Fibroblast of peridontal ligament (primary cell): ENCODE results near the gene CD86.

Experiments
- DNase-seq: peaks from one replicate; pipeline ENCODE4 v3.0.0-alpha.2; 2010; ENCODE audit errors: extremely low read depth

CD86 gene

DNA sequence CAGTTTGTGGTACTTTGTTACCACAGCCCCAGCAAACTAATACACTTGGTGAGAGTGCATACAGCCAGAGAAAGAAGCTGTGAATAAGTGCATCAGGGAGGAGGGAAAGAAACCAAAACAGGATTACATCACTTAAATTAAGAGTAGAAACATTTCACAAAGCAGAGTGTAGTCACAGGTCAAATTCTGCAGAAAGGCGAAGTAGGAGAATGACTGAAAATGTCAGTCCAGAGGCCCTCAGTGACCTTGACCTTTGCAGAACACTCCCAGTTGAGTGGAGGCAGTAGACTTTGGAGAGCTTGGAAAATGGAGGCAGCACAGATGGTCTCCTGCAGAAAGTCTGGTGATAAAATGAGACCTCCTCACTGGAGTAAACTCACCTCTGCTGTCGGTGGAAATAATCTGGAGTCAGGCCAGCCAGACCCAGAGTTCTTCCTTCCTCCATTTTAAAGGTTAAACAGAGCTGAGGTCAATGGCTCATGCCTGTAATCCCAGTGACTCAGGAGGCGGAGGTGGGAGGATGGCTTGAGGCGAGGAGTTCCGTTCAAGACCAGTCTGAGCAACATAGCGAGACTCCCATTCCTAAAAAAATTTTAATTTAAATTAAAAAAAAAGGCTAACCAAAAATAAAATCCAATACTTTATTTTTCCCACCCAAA, 5.0 kb downstream of the CD86 start:
- no peak for DNase-seq

DNA sequence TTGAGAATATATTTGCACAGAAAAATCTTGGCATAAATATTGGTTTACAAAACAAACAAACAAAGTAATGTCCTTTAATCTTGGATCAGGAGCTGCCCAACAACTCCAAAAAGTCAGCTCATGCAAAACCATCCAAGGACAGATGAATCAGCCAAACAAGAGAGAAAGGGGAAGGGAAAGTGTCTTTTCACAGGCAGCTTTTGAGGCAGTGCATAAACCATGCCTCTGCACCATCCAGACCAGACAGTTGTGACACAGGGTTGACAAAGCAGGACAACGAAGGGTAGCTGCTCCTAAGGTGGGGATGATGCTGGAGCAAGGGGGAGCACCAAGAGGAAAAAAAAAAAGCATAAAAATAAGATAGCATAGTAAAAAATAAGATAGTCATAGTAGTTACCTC, 8.7 kb downstream of the CD86 start:
- no peak for DNase-seq

DNA sequence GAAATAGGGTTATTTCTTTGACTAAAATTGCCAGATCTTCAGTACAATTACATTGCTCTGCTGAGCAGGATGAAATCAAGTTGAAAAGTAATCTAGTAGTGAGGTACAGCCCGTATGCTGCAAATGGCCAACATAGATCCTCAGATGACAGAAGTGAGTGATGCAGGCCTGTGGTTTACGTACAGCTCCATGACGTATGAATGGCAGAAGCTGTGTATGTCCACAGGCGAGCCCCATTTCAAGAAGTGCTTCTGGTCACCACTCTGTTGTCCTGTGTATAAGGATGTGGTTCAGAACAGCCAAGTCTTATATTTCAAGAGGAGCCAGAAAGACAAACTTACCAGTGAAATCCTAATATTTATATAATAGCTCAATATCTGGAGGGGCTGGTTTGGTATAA, 9.2 kb downstream of the CD86 start:
- no peak for DNase-seq

DNA sequence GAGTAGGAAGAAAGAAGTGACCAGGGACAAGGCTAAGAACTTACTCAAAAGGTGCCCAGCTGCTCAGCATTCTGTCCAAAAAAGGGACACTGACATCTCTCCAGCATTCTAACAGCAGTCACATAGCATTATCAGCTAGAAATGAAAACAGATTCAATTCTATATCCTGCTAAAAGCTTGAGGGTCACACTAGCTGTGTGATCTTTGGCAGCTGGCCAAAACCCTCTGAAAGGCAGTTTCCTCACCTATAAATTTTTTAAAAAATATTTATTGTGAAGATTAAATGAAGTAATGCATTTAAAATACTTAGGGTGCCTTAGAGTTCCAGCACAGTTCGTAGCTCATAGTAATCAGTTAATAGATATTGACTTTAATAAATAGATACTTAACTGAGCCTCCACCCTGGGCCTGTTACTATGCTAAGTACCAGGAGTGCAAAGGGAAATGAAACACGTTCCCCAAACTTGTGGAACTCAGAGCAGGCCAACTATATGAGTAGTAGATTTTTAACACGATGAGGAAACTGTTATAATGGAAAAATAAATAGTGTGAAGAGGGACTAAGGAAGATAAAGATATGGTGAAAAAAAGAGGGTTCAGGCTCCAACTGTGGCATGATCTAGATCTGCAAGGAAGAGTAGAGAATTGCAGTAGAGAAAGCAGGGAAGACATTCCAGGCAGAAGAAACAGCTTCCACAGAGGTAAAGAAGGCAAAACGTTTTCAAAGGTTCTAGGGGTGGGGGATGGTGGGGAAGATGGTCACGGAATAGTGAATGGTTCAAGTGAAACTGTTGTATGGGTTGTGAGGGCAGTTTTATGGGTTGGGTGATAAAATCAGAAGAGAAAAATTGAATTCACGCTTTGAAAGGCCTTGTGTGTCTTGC, 11.4 kb downstream of the CD86 start:
- DNase-seq, result no peak

DNA sequence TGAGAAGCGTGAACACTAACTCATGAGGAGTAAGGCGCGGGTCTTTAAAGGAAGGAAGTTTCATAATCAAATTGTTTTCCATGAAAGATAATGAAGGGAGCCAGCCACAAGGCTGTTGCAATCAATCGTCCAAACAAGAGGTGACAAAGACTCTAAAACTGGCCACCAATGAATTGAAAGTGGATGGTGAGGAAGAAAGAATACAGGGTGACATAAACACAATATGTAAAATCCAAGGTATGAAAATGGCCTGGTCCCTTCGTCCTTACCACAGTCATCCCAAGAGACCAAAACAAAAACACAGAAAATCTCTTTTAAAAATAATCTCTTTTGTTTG, 12.0 kb downstream of the CD86 start:
- DNase-seq, result no peak

DNA sequence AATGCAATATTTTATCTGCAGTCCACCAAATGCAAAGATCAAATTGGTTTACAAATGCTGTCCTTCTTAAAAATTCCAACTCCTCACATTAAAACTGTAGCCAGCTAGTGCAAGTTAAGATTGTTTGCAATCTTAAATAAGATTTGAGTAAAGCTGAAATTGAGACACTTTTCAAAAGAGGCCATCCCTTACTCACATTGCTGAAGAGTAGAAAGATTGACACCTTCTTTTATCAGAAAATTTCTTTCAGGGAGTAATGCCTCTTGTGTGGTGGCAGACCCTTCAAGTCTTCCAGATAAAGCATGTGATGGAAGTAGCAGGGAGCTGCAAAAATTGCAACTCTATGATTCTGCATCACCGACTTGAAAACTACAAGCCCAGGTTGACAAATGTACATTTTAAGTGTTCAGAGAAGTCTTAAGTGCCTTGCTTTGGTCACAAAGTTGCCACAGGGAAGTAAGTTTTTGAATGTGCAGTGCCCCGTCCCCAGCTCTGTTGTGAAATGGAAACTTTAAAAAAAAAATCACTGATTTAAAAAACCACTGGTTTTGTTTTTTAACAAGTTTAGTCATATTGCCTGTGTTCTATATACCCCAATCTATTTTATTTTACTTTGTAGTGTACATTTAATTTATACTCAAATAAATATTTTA, 12.6 kb downstream of the CD86 start:
- no peak for DNase-seq

DNA sequence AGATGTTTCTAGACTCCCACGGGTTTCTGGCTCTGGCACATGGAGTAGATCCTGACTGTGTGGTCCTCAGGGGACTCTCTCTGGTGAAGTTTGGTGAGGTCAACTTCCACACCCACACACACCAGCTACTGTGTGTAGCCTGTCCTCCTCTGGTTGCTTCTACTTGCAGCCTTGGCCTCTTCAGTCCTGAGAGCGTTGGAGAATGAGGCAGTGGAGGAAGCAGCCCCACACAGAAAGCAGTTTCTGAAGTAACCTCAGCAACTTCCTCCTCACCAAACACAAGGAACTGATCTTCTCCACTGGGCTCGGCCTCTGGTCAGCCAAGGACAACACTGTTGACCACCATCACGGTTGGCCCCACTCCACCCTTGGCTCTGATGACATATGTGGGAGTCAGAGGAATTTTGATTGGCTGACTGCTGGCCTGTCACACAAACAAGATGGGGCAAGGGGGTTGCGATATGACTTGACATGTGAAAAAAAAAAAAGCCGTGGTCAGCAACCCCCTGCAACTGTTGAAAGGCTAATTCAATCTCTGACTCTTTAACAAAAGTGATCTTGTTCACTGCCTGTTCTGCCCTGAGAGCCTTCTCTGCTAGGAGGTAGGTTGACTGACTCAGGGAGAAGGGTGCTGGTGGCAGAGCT, 19.6 kb downstream of the CD86 start:
- peak; percentile 23 for DNase-seq

DNA sequence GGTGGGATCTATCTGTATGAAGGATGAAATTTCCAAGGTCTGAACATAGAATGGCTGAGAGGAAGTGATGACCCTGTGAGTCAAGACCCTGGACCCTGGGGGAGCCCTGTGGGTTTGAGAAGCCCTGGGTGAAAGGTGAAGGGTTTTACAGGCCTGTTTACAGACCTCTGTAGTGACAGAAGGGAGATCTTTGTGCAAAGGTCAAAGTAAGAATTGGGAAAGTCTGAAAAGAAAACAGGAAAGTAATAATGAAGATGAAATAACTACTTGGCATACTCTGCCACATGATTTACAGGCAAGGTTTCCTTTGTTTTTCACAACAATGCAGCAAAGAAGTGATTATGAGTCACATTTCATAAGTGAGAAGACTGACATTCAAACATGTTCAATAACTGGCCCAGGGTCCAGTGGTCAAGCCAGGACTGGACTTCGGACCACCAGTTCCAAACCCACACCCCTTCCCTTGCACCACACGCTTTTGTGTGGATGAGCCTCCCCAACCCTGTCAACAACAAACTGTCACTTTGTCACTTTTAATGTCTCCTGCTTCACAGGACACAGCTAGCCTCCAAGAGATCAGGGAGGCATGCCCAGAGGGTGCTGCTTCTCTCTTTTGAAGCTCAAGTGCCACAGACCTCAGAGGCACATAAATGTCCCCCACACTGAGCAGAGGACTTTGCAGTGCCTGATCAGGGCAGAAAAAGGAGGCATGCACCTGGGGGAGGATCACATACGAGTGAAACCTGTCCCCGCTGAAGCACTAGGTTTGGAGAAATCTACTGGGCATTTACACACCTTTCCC, 21.5 kb downstream of the CD86 start:
- DNase-seq, result no peak

DNA sequence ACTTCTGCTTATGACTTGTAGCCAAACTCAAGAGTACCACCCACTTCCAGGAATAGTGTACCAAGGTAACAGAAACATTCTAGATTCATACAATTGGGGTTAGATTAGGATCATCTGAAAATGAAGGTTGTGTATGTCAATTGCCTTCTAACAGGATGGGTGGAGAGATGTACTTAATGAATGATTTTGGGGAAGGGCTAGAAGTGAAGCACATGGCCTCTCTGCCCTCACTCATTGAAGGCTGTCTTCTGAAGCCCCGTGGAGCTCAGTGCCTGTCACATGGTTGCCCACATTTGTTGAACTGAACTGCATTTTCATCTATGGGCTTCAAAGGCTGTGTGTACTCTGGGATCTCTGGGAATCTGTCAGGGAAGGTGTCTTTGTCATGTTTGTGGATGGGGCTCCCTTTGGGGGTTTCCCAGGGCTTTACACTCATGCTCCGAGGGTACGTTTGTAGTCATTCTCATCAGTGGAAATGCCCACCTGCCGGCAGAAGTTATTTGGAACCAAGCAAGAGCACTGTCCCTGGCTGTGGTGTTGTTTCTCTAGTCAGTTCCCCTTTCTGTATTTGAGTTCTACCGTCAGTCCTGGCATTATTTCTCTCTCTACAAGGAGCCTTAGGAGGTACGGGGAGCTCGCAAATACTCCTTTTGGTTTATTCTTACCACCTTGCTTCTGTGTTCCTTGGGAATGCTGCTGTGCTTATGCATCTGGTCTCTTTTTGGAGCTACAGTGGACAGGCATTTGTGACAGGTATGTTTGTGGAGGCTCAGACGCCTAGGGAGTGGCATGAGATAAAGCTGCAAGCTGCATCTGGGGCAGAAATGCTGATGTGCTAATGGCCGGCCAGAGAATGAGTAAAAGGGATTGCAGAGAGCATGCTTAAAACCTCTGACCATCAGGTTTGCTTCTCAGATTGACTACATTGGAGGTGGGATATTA, 22.4 kb downstream of the CD86 start:
- no peak for DNase-seq

DNA sequence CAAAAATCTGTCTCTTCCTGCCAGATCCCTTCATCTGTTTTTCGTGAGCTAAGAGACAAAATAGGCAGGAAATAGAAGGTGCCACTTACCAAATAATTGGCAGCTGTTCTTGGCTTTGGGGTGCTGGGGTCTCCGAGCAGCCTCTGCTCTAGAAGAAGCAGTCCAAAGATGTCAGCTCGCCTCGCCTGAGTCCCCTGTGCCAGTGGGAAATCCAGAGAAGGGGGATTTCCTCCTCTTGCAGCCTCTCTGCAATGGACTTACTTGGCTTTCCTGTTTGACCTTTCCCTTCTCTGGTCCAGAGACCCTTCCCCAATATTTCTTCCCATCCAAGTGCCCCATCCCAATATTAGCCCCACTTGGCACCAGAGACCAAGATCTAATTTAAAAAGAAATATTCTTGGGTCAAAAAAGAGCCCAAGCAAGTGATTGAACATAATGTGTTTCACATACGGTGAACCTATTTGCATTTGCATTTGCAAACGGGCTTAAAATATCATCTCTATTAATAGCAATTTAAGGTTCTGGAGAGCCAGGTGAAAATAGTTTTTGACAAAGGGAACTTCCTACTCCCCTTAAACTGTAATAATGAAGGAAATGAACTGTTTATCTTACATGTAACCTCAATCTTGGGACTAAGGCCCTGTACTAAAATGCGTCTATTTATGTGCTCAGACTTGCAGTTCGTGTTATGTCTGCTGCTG, 23.2 kb downstream of the CD86 start:
- DNase-seq, result no peak

DNA sequence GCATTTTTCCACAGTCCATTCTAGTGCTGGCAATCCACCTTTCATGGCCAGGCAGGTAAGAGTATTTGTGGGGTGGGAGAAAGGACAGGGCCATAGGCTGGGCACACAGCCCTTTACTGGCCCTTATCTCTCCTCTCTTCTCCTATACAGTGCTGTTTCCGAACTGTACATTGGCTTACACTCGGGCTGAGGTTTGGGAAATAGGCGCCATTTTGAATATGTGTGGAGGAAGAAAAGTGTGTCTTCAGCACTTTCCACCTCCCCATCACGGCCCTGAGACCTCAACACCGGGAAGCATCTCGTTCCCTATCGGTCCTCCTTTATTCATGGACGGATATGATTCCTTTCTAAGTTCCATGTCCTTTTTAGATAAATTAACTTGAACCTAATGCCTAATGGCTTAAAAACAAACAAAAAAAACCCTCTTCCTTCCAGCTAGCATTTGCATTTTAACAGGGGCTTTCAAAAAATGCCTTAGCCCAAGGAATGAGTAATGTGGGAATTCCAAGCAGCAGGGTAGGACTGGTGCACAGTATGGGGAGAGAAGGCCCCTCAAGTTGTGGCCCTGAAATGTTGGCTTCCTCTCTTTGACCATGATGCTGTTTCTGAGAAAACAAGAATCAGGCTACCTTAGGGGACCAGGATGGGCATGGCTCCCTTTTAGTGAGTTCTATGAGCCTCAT, 24.5 kb downstream of the CD86 start:
- DNase-seq, result no peak

DNA sequence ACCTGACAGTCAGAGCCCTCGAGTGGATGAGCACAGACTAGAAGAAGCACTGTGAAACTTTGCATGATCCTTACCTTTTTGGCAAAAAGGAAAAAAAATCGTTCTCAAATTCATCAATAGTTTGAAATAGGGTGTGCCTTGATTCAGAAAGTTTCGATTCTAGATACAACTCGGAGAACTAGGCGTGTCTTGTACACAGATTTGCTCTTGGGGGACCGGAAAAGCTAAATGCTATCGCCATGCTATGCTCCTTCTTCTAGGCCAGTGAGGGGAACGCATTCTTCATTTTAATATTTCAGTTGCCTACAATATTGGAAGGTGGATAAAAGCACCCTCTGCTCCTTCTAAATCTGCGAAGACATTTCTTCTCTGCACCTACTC, 25.0 kb downstream of the CD86 start:
- DNase-seq, result no peak

DNA sequence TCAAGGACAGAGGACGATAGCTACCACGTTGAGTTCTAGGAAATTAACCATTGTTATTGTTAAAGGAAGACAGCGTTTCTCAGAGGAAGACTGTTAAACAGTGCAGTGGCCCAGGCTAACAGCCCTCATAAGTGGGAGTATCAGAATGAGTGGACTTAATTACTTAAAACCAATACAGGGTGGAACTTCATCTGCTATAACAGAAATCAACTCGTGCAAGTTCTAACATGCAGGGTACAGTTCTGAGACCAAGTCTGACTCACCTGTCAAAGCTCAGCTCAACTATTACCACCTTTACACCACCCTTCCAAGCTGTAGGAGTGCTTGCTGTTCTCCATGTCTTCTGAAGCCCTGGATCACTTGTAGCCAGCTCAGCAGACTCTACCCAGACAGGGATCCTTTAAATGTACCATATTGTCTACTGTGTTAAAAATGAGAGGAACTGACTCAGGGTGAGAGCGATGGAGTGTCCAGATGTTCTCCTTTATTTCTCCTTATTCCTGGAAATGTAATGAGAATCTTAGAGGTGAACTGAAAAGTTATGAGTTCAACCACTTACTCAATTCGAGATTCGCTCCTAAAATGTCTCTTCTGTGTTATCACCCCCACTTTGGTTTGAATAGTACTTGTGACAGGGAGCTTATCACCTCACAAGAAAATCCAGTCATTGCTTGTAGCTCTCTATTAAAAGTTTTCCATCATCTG, 26.5 kb downstream of the CD86 start:
- no peak for DNase-seq

DNA sequence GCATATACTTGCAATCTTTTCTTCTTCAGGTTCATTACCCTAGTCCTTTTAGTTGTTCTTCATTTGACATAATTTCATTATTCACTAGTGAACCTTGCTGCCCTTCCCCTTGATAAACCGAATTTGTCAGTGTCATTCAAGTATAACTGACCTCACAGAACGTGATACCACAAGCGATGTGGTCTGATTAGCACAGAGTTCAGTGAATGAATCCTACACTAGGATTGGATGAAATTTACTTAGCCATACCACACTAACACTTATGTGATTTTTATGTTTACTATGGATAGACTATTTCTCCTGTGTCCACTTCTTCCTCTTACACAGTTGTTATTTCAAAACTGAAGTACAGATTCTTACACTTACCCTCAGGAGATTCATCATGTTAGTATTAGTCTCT, 27.2 kb downstream of the CD86 start:
- no peak for DNase-seq

DNA sequence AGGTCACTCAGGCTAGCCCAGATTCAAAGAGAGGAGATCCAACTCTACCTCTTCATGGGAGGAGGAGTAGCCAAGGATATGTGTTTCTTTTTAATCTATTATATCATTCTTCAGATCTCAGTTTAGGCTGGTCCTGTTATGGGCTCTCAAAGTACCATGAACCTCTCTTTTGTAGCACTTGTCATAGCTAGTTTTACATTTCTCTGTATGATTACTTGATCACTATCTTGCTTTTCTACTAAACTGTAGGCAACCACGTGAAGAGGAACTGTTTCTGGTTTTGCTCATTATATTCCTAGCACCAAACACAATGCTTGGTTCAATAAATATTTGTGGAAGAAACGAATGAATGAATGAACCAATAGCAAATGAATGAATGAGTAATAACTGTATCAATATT, 29.6 kb downstream of the CD86 start:
- no peak for DNase-seq

DNA sequence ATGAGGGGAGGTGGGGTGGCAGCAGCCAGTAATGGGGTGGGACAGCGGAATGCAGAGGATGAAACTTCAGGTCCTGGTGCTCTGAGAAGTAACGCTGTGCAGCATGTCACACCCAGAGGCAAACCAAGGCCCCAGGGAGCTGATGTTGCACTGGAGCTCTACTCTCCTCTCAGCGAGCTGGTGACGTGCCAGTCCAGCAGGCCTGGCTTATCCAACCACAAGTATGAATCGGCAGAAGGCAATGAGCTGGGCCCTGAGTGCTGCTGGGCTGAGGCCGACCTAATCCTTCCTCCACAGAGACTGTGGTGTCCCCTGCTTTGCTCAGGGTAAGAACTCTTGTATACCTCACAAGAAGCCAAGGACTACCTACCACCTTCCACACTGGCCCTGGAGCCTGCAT, 30.5 kb downstream of the CD86 start:
- no peak for DNase-seq

DNA sequence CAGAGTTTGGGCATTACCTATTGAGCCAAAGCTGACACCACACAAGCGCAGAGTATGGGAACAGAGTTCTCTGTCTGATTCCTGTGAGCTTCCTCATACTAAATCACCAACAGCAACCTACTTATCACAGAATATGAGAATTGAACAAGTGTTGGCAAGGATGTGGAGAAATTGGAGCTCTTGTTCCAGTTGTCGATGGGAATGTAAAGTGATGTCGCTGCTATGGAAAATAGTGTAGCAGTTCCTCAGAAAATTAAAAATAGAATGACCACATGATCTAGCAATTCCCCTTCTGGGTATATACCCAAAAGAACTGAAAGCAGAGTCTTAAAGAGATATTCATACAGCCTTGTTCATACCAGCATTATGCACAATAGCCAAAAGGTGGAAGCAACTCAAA, 33.4 kb downstream of the CD86 start:
- DNase-seq, result no peak

DNA sequence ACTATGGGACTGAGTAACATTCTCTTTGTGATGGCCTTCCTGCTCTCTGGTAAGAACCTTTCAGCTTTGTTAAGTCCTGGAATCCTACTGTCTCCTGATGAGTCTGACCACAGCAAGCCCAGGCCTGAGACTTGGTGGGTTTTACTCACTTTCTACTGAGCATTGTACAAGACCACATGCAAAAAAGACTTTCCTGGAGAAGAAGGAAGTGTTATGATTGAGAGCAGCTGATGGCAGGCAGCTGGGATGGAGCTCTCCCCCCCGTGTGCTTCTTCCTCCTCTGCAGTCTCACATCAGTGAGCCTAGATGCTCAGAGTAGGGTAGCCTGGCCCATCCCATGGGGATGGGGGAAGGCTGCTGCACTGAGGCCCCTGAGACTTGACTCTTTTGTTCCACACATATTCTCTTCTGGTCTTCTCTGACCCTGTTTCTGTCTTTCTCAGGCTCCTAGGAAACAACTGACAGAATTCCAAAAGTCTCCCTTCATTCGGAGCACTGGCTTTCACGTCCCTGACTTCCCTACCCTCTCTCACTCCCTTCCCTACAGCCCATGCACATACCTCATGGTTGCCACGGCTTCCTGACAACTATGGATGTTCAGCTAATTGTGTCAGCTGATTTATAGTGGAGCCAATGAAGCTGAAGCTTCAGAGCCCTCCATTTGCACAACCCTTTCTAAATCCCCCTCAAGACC, 36.6 kb downstream of the CD86 start:
- DNase-seq, result no peak
